Lung (tissue), 12 donors: ENCODE data around the gene APH1B. TPM values are rescaled to one million over a fixed set of nuclear protein-coding genes. Genes with fewer than 3 reads are reported as not detected.

Source experiments
- ATAC-seq: fragments of 200-7000 bp; cut with Tn5 transposase; one replicate; pipeline ENCODE4 v1.9.1; 2020; ENCODE audit warnings: moderate number of reproducible peaks; ENCODE audit not compliant: insufficient read depth, low FRiP score
- DNase-seq, 3 donors: peaks; one replicate each; pipeline ENCODE4 v3.0.0-alpha.2; 2013 to 2017
- H3K27ac ChIP-seq, 2 donors: one replicate each; pipeline ENCODE4 v1.5.1; 2013; ENCODE audit warnings: mild to moderate bottlenecking in 2 of 2, moderate library complexity in 2 of 2, control low read depth in 1 of 2, inconsistent platforms in 1 of 2, low read depth in 1 of 2, low read length in 1 of 2
- H3K27me3 ChIP-seq, 3 donors: one replicate each; pipeline ENCODE4 v1.5.1; 2013; ENCODE audit warnings: low read length in 2 of 3; ENCODE audit not compliant: control insufficient read depth in 3 of 3, insufficient read depth in 3 of 3
- H3K36me3 ChIP-seq, 4 donors: one replicate each; pipeline ENCODE4 v1.5.1; 2013; ENCODE audit warnings: low read length in 4 of 4, mild to moderate bottlenecking in 1 of 4, moderate library complexity in 1 of 4; ENCODE audit not compliant: control insufficient read depth in 4 of 4, insufficient read depth in 4 of 4
- H3K4me1 ChIP-seq, 5 donors: one replicate each; pipeline ENCODE4 v1.5.1; 2013; ENCODE audit warnings: low read length in 5 of 5, mild to moderate bottlenecking in 2 of 5, moderate library complexity in 1 of 5; ENCODE audit not compliant: control insufficient read depth in 5 of 5, insufficient read depth in 5 of 5
- H3K4me3 ChIP-seq: one replicate; pipeline ENCODE4 v1.5.1; 2013; ENCODE audit warnings: mild to moderate bottlenecking, control low read depth, moderate library complexity
- H3K9ac ChIP-seq, 2 donors: one replicate each; pipeline ENCODE4 v1.5.1; 2013; ENCODE audit warnings: low read length in 2 of 2, control low read depth in 1 of 2; ENCODE audit not compliant: insufficient read depth in 1 of 2
- H3K9me3 ChIP-seq, 4 donors: one replicate each; pipeline ENCODE4 v1.5.1; 2013; ENCODE audit warnings: low read length in 3 of 4, mild to moderate bottlenecking in 1 of 4, moderate library complexity in 1 of 4; ENCODE audit not compliant: control insufficient read depth in 4 of 4, insufficient read depth in 3 of 4
- WGBS, 2 donors: extraction: QIAGEN DNeasy Blood & Tissue Kit; methylation state at CpG; one replicate each; pipeline ENCODE4 v1.1.7; 2013; 5-methylcytosine and 5-hydroxymethylcytosine counted together
- polyA plus RNA-seq, 2 donors: library from polyadenylated mRNA; stranded (reverse); fragments of 200-250 nt; gene quantifications; one replicate each; pipeline ENCODE4 v1.2.1, GENCODE V29; 2013
- total RNA-seq, 2 donors: library from RNA; depleted of rRNA in 1 of 2; stranded (reverse); fragments of >200 nt in 1 of 2; gene quantifications; one replicate each; pipeline ENCODE4 v1.2.1, GENCODE V29; 2014 to 2021
- TF ChIP-seq, protein P1 (sequence below): IDR thresholded peaks from 2 replicates; pipeline ENCODE4 v1.5.1; 2012; ENCODE audit warnings: mild to moderate bottlenecking; ENCODE audit errors: control extremely low read depth, extremely low read depth
- donor health status: control.
- donor health status: control.
- donor health status: Bipolar disorder and iron deficiency.
- donor health status: healthy.
- donor health status: DM: yes; HTN: yes; CAD: no.

The APH1B gene
- total and polyA plus RNA-seq, 4 donors, result 17.5 to 29.9 (median 21.9) TPM

DNA sequence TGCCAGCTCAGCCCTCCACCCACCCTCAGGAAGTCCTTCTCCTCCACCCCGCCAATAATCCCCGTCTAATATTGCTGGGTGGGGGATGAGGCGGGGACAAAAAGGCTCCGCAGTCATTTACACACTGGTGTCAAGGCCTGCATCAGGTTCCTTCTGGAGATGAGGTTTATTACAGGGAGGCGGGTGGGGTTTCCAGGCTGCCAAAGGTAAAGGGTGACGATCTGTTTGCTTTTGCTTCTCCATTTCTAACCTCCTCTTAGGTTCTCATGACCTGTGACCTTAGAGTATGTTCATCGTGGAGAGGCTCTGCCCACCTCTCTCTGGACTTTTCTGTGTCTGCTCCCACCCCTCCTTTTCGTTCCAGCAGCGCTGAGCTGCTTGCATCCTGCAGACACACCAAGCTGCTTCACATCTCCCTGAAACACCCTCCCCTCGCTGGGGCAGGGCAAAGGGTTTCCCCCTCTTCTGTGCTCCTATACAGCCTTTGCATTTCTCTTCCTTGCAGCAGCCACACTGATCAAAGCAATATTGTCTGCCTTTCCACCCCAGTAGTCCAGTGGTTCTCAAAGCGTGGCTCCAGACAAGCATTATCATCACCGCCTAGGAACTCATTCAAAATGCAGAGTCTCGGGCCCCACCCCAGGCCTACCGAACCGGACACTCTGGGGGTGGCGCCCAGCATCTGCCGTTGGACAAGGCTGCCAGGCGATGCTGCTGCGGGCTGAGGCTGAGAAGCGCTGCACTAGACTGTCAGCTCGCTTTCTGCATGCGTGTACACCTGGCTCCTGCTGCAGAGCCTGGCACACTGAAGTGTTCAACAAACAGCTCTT lies 77.6 kb downstream of the APH1B start:
- Histone ChIP-seq H3K4me3 (no peak overlapping the region), H3K9ac (no peak overlapping the region), H3K36me3 (no peaks in the 10 kb centered on the region), H3K27ac (no peak overlapping the region), H3K27me3 (peaks cover 0 to 8% (median 0%) of the 10 kb centered on the region in 3 donors), H3K4me1 (no peaks in the 10 kb centered on the region), H3K9me3 (peaks cover 0 to under 1% (median 0%) of the 10 kb centered on the region in 4 donors)
- TF ChIP-seq, protein P1, sequence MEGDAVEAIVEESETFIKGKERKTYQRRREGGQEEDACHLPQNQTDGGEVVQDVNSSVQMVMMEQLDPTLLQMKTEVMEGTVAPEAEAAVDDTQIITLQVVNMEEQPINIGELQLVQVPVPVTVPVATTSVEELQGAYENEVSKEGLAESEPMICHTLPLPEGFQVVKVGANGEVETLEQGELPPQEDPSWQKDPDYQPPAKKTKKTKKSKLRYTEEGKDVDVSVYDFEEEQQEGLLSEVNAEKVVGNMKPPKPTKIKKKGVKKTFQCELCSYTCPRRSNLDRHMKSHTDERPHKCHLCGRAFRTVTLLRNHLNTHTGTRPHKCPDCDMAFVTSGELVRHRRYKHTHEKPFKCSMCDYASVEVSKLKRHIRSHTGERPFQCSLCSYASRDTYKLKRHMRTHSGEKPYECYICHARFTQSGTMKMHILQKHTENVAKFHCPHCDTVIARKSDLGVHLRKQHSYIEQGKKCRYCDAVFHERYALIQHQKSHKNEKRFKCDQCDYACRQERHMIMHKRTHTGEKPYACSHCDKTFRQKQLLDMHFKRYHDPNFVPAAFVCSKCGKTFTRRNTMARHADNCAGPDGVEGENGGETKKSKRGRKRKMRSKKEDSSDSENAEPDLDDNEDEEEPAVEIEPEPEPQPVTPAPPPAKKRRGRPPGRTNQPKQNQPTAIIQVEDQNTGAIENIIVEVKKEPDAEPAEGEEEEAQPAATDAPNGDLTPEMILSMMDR, result no peak
- no peak for ATAC-seq
- DNase-seq, result no peak
- 84 to 86% methylated on average over 22 of the region's 22 CpGs for WGBS, 2 donors

DNA sequence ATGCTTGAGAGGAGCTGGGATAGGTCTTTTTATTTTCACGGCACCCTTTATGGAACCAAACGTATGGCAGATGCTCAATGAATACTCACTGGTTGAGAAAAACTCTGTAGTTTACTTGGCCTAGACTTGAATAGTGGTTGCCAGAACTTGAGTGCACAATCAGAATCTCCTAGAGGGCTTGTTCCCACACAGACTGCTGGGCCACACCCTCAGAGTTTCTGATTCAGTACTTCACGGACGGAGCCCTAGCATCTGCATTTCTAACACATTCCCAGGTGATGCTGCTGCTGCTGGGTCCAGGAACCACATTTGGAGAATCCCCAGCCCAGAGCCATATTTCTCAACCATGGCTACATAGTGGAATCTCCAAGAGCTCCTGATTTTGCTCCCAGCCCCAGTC lies 79.7 kb downstream of the APH1B start:
- peaks cover 0 to 2% (median 0%) of the 10 kb centered on the region in 4 donors for H3K9me3 ChIP-seq
- no peaks in the 10 kb centered on the region for H3K36me3 ChIP-seq
- peaks cover 0 to 8% (median 0%) of the 10 kb centered on the region in 3 donors for H3K27me3 ChIP-seq
- whole genome bisulfite sequencing, 2 donors, result 59 to 77% methylated on average over 4 of the region's 4 CpGs
- no peak for ATAC-seq
- H3K27ac ChIP-seq, result no peak overlapping the region
- H3K9ac ChIP-seq, result no peak overlapping the region
- no peak overlapping the region for H3K4me3 ChIP-seq
- DNase-seq, result no peak
- TF ChIP-seq, protein P1, result no peak
- H3K4me1 ChIP-seq, result no peaks in the 10 kb centered on the region

DNA sequence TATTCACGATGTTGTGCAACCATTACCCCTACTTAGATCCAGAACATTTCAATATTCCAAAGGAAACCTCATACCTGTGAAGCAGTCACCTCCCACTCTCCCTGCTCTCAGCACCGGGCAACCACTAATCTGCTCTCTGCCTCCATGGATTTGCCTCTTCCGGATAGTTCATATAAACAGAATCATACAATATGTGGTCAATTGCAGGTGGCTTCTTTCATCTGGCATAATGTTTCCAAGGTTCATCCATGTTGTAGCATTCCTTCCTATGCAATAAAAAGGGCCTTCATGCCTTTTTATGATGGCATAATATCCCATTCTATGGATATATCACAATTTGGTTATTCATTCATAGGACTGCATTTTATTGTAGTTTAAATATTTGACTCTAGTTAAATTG lies 80.3 kb downstream of the APH1B start:
- TF ChIP-seq, protein P1, result no peak
- Histone ChIP-seq H3K4me3 (no peak overlapping the region), H3K27me3 (peaks cover 0 to 8% (median 0%) of the 10 kb centered on the region in 3 donors), H3K27ac (no peak overlapping the region), H3K4me1 (peaks cover 0 to 4% (median 0%) of the 10 kb centered on the region in 5 donors), H3K9me3 (peaks cover 0 to 2% (median 0%) of the 10 kb centered on the region in 4 donors), H3K9ac (no peak overlapping the region), H3K36me3 (no peaks in the 10 kb centered on the region)
- ATAC-seq (no peak), DNase-seq (no peak)
- WGBS, 2 donors, result 92 to 93% methylated on average over 3 of the region's 3 CpGs
